ENCODE measurements around the gene ERCC1.

- TF ChIP-seq POLR2A (IDR thresholded peaks at IDR 0.05) (no peak), CTCF (IDR thresholded peaks at IDR 0.05) (no peak)
These were observed 38.5 kb upstream of the ERCC1 start for GRCh38 chr19:45462174-45462573.

Data from vagina (tissue), 2 donors.